ENCODE measurements around the gene DMWD.

The DMWD gene

DNA sequence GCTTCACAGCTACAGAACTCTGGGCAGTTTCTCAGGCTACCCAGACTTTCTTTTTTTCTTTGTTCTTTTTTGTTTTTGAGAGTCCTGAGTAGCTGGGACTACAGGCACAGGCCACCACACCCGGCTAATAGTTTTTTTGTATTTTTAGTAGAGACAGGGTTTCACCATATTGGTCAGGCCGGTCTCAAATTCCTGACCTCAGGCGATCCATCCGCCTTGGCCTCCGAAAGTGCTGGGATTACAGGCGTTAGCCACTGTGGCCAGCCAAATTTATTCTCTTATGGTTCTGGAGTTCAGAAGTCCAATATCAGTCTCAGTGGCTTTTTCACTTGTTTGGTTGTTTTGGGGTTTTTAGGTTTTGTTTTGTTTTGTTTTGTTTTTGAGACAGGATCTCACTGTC is 47.0 kb downstream of the DMWD start:
- DNase-seq (ENCODE audit: low read depth): no peak

DNA sequence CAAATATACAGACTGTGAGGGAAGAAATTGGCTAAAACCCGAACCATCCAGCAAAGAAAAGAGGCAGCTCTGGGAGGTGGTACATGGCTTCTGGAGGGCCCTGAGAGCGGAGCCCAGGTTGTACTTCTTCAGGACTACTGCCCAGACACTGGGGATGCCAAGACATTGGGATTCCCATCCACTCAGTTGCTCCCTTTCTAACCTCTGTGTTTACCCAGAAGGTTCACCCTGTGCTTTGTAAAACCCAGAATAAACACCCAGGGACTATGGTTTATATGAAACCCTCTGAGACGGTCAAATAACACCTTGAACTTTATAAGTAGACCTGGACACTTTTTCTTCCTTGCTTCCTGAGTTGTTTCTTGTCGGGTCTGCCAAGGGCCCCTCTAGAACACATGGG is 49.7 kb downstream of the DMWD start:
- DNase-seq (ENCODE audit: low read depth): no peak

DNA sequence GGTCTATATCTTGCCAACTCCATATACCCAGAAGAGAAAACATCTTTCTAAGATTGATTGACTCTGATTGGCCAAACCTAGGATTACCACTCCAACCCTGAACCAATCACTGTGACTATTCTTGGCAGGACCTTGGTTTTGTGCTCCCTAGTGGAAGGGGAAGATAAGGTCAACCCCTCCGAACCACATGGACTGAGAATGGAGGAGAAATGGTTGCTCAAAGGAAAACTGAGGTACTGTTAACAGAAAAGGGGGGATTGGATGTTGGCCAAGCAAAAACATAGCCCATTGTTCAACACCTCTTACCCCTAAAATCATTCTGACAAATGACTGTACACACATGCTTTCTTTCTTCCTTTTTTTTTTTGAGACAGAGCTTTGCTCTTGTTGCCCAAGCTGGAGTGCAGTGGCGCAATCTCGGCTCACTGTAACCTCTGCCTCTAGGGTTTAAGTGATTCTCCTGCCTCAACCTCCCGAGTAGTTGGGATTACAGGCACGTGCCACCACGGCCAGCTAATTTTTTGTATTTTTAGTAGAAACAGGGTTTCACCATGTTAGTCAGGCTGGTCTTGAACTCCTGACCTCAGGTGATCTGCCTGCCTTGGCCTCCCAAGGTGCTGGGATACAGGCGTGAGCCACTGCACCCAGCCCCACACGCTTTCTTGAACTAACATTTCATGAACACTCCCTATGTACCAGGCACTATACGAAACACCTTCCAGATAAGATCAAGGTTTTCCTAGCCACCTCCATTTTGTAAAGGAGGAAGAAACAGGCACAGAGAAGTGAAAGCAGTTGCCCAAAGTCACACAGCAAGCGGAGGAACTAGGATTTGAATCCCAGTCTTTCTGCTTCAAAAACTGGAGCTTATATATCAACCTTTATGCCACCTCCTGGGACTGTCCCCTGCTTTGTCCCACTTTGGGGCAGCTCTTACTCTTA is 52.9 kb downstream of the DMWD start:
- no peak for DNase-seq (ENCODE audit: low read depth)

DNA sequence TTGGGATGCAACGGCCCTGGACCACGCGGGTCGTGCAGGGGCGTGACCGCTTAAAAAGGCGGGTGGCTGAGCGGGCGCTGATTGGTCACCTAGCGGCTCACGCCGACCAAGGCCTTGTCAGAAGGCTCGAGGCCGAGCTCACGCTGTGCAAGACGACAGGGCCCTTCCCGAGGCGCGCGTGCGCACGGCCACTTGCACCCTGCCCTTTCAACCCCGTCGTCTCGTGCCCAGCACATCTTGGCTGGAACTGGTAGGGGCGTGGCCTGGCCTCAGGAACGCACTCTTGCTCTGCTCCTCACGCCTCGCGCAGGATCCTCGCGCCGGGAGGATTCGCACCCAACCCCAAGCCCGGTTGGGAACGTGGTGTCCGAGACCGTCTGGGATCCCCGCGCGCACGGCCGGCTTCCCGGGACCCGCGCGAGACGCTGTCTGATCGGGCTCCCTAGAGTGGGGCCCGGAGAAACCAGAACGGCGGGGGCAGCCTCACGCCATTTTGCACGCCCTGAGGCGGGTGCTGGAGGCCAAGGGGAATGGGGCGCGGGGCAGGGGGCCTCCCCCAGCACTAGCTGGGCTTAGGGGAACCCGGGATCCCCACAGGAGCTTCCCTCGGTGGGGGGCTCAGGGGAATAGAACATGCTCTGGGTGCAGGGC is 59.4 kb downstream of the DMWD start, which contains the start of gene MEIOSIN:
Gene MEIOSIN (plus strand): TSS at position 280 of the 651 bp plus-strand sequence. CDS start 1,938 bp downstream, outside the sequence.
- DNase-seq (ENCODE audit: low read depth): no peak

Data from non-pigmented ciliary epithelial cell (primary cell).